Activated CD4-positive, alpha-beta T cell treated with anti-CD3 and anti-CD28 coated beads, Interleukin-2, Interleukin-4, amounts not matched to agents 100 ng/mL and 50 ng/mL, durations not matched to agents 16 hours and 8 hours (primary cell): ENCODE data around the gene ZFP90.
A peak's percentile ranks its signal among the peaks of the same experiment; 100 is the strongest.

Experiments
- DNase-seq: peaks from one replicate; pipeline ENCODE4 v3.0.0-alpha.2; 2020; ENCODE audit warnings: low spot score

The ZFP90 gene

DNA sequence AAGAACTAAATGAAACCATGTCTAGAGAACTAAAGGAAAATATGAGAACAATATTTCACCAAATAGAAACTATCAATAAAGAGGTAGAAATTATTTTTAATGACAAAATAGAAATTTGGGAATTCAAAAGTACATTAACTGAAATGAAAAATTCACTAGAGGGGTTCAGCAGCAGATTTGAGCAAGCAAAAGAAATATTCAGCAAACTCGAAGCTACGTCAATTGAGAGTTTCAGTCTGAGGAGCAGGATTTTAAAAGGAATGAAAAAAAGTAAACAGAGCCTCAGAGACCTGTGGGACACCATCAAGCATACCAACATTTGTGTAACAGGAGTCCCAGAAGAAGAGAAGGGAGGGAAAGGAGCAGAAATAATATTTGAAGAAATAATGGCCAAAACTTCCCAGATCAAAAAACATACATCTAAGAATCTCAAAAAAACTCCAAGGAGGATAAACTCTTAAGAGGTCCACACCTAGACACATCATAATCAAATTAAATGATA, 38.3 kb downstream of the ZFP90 start:
- DNase-seq = no peak

DNA sequence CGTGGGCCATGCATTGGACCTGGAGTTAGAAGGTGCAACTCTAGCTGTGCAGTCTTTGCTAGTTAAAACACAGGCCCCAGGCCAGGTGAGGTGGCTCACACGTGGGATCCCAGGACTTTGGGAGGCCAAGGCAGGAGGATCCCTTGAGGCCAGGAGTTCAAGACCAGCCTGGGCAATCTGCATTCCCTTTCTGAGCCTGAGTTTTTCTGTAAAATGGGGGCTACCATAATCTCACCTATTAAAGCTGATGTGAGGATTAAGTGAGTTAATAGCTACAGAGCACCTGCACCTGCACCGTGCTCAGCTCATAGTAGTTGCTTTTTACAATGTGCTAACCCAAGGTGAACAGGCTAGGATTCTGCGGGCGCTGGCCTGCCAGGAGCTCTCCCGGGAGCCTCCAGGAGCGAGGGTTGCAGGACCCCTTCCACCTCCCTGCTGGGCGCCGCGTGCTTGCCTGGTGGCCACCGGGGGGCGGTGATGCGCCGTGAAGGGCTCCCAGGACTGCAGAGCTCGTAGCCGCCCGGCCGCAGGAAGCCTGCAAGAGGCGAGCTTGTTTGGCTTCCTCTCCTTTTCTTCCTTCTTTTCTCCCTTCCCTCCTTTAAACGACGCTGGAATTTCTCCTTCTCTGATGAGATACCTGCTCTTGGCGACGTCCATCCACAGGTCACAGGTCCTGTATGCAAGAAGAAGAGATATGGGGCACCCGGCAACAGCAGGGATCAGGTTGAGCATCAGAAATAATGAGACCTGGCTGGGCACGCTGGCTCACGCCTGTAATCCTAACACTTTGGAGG, 51.3 kb downstream of the ZFP90 start:
- peak; percentile 60 for DNase-seq

DNA sequence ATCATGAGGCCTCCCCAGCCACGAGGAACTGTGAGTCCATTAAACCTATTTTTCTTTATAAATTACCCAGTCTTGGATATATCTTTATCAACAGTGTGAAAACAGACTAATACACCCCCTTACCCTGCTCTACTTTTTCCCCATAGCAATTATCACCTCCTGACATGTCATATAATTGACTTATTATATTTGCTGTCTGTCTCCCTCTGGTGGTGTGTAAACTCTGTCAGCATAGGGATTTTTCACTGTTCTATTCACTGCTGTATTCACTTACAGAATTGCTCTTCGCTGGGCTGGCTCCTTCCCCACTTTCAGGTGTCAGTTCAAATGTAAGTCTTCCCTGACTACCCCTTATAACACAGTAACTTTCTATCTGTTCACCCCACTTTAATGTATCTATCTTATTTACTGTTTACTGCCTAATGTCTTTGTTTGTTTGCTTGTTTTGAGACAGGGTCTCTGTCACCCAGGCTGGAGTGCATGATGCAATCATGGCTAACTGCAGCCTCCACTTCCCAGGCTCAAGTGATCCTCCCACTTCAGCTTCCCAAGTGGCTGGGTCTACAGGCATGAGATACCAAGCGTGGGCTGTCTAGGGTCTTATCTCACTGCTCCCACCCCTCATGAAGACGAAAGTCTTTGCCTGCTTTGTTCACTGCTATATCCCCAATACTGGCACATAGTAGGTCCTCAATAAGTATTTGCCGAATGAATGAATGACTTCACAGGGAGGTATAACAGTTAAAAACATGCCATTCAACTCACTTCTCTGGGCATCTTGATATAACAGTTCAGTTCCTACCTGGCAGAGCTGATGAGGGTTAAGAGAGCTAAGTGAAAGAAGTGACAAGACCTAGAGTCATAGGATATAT, 53.6 kb downstream of the ZFP90 start:
- peak; percentile 8 for DNase-seq

DNA sequence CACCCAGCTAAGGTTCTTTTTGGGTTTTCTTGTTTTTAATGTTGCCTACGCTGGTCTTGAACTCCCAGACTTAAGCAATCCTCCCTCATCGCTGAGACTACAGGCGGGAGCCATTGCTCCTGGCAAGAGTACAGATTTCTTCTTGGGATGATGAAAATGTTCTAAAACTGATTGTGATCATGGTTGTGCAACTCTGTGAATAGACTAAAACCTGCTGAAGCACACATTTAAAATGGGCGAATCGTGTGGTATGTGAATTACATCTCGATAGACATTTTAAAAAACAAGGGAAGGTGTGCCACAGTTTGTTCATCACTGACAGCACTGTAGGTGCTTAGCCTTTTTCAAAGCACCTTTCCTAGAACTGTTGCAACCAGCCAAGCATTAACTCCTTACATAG, 57.2 kb downstream of the ZFP90 start:
- no peak for DNase-seq

DNA sequence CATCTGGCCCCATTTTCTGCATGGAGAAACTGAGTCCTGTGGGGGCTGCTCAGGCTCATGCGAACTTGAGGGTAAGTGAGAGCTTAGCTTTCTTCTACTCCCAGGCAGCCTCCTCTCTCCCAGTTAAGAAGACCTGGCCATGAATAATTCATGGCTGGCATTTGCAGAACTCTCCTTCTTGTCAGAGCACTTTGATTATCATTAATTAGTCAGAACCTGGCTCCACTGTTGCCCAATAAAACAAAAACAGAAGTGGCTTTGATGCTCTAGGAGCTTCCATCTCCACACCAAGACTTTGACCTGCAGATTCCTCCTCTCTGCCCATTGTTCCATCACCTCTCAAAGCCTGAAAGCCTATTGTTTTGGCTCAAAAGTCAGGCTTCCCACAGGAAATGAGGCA, 60.5 kb downstream of the ZFP90 start:
- DNase-seq = no peak

DNA sequence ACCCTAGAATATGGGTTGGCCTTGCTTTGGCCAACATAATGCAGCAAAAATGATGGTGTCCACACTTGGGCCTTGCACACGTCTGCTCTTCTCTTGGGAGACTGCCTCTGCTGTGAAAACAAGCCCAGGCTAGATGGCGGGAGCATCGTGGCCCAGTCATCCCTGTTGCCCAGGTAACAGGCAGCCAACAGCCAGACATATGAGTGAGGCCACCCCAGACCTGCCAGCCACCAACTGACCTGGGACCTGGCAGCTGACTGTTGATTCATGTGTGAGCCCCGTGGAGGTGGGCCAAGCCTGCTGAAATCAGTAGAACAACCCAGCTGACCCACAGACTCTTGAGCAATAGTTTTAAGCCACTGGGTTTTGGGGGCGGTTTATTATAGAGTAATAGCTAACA, 66.7 kb downstream of the ZFP90 start:
- DNase-seq = no peak

DNA sequence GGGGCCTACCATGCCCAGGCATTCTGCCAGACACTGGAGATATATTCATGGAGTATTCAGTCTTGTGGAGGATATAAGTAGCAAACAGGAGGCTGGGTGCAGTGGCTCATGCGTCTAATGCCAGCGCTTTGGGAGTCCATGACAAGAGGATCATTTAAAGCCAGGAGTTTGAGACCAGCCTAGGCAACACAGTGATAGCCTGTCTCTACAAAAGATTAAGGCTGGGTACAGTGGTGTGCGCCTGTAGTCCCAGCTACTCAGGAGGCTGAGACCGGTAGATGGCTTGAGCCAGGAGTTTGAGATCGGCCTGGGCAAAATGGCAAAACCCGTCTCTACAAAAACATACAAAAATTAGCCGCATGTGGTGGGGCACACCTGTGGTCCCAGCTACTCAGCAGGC, 68.4 kb downstream of the ZFP90 start:
- DNase-seq = no peak

DNA sequence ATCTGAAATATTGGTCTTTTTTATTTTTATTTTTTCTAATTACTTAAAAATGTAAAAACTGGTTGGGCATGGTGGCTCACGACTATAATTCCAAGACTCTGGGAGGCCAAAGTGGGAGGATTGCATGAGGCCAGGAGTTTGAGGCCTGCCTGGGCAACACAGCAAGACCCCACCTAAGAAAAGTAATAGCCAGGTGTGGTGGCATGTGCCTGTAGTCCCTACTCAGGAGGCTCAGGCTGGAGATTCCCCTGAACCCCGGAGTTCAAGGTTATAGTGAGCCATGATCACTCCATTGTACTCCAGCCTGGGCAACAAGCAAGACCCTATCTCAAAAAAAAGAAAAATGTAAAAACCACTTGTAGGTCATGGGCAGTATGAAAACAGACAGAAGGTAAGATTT, 69.2 kb downstream of the ZFP90 start:
- DNase-seq = no peak

DNA sequence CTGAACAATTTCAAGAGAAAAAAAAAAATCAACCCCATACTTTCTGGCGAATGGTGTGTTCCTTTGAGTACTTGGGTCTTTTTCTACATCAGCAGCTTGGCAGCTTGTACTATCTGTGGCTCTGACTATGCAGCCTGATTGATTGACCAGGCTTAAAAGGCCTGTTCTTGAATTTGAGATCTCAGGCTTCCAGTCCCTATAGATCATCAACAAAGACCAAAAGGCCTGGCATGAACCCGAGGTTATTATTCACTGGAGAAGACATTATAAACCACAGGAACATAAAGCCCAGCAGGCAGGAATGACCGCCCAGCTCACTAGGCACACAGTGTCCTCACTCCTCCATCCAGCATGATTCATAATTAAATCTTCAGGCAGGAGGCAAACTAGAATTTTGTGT, 73.9 kb downstream of the ZFP90 start:
- no peak for DNase-seq

DNA sequence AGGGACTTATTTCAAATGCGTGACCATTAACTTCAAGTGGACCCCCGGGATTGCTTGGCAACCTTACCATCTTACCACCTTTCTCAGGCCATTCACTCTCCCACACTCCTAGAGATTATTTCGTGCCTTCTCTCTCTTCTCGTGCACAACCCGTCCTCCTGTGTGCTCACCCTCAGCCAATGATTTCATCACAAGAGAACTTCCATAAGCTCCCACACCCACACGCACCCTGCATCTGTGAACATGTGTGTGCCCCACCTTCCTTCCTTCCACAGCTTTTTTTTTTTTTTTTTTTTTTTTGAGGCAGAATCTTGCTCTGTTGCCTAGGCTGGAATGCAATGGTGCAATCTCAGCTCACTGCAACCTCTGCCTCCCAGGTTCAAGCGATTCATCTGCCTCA, 78.6 kb downstream of the ZFP90 start:
- no peak for DNase-seq
